RWPE2 (cell line): Measurements from ENCODE around the gene ADCY1.

Experiments
- ATAC-seq: fragments of 200-7000 bp; cut with Tn5 transposase; 3 replicates; pipeline ENCODE4 v1.9.1; 2021; ENCODE audit warnings: low read depth
- DNase-seq: peaks from one replicate; pipeline ENCODE4 v3.0.0-alpha.2; 2020; ENCODE audit warnings: low spot score
- H3K27ac ChIP-seq: fragments of 450-650 bp; 2 replicates; pipeline ENCODE4 v1.5.1; 2017; ENCODE audit warnings: mild to moderate bottlenecking; ENCODE audit not compliant: poor library complexity, severe bottlenecking
- H3K27me3 ChIP-seq: fragments of 250-450 bp; sonication (Bioruptor Pico); 2 replicates; pipeline ENCODE4 v1.5.1; 2021; ENCODE audit warnings: mild to moderate bottlenecking, moderate library complexity; ENCODE audit not compliant: insufficient read depth, poor library complexity, severe bottlenecking
- H3K36me3 ChIP-seq: fragments of 250-450 bp; sonication (Bioruptor Pico); 2 replicates; pipeline ENCODE4 v1.5.1; 2020; ENCODE audit warnings: low read depth, mild to moderate bottlenecking, moderate library complexity
- H3K4me1 ChIP-seq: fragments of 250-450 bp; sonication (Bioruptor Pico); 2 replicates; pipeline ENCODE4 v1.5.1; 2021; ENCODE audit warnings: mild to moderate bottlenecking, moderate library complexity; ENCODE audit not compliant: insufficient read depth, poor library complexity, severe bottlenecking
- H3K4me3 ChIP-seq: fragments of 250-450 bp; sonication (Bioruptor Pico); 2 replicates; pipeline ENCODE4 v1.5.1; 2021; ENCODE audit warnings: mild to moderate bottlenecking, moderate library complexity; ENCODE audit not compliant: severe bottlenecking
- H3K9me3 ChIP-seq: fragments of 250-450 bp; sonication (Bioruptor Pico); 2 replicates; pipeline ENCODE4 v1.5.1; 2021; ENCODE audit warnings: mild to moderate bottlenecking, moderate library complexity; ENCODE audit not compliant: severe bottlenecking
- CTCF ChIP-seq: fragments of 450-650 bp; IDR thresholded peaks from one replicate; pipeline ENCODE4 v1.5.1; 2017; ENCODE audit warnings: mild to moderate bottlenecking, moderate library complexity; ENCODE audit not compliant: poor library complexity, severe bottlenecking

Gene ADCY1

GRCh38 chr7:45680776-45681175 is 106.6 kb downstream of the ADCY1 start:
- DNase-seq: no peak
- no peak overlapping the region for H3K27ac ChIP-seq
- no peaks in the 10 kb centered on the region for H3K4me1 ChIP-seq
- peaks cover under 1% of the 10 kb centered on the region for H3K27me3 ChIP-seq
- no peaks in the 10 kb centered on the region for H3K9me3 ChIP-seq
- no peak for ATAC-seq
- no peak overlapping the region for H3K4me3 ChIP-seq
- TF ChIP-seq CTCF: no peak
- H3K36me3 ChIP-seq: no peaks in the 10 kb centered on the region

GRCh38 chr7:45681596-45682357 is 107.6 kb downstream of the ADCY1 start:
- DNase-seq: no peak
- ATAC-seq: no peak
- Histone ChIP-seq H3K4me1 (no peaks in the 10 kb centered on the region), H3K4me3 (no peak overlapping the region), H3K27me3 (no peaks in the 10 kb centered on the region), H3K9me3 (no peaks in the 10 kb centered on the region), H3K36me3 (no peaks in the 10 kb centered on the region), H3K27ac (no peak overlapping the region)
- no peak for TF ChIP-seq CTCF

GRCh38 chr7:45682358-45682735 is 108.2 kb downstream of the ADCY1 start:
- no peaks in the 10 kb centered on the region for H3K4me1 ChIP-seq
- H3K9me3 ChIP-seq: no peaks in the 10 kb centered on the region
- ATAC-seq (no peak), DNase-seq (no peak)
- H3K27me3 ChIP-seq: no peaks in the 10 kb centered on the region
- no peak overlapping the region for H3K27ac ChIP-seq
- no peak for TF ChIP-seq CTCF
- H3K36me3 ChIP-seq: no peaks in the 10 kb centered on the region
- no peak overlapping the region for H3K4me3 ChIP-seq

- no peaks in the 10 kb centered on the region for H3K4me1 ChIP-seq
- no peak for DNase-seq
- no peak overlapping the region for H3K4me3 ChIP-seq
- no peaks in the 10 kb centered on the region for H3K27me3 ChIP-seq
- no peak overlapping the region for H3K27ac ChIP-seq
- no peak for TF ChIP-seq CTCF
- H3K36me3 ChIP-seq: no peaks in the 10 kb centered on the region
- ATAC-seq: no peak
- no peaks in the 10 kb centered on the region for H3K9me3 ChIP-seq
Measured at GRCh38 chr7:45682836-45683555, 108.8 kb downstream of the ADCY1 start.

- no peaks in the 10 kb centered on the region for H3K36me3 ChIP-seq
- no peak for TF ChIP-seq CTCF
- no peaks in the 10 kb centered on the region for H3K27me3 ChIP-seq
- no peaks in the 10 kb centered on the region for H3K9me3 ChIP-seq
- no peak overlapping the region for H3K4me3 ChIP-seq
- no peak overlapping the region for H3K27ac ChIP-seq
- ATAC-seq (no peak), DNase-seq (no peak)
- no peaks in the 10 kb centered on the region for H3K4me1 ChIP-seq
Measured at GRCh38 chr7:45683556-45684148, 109.5 kb downstream of the ADCY1 start.
